SW 1271 (cell line): ENCODE measurements around the gene MAGOH.
A peak's percentile ranks its signal among the peaks of the same experiment; 100 is the strongest.
"Not testable (repeated sequence)": the region's sequence is repeated elsewhere in the genome, so short reads cannot be mapped to it uniquely, and the experiment has no call there.

Experiments
- DNase-seq, 2 experiments: peaks; one replicate each; lab custom pipeline; 2025; lab: John Stamatoyannopoulos, UW

Gene MAGOH

DNA sequence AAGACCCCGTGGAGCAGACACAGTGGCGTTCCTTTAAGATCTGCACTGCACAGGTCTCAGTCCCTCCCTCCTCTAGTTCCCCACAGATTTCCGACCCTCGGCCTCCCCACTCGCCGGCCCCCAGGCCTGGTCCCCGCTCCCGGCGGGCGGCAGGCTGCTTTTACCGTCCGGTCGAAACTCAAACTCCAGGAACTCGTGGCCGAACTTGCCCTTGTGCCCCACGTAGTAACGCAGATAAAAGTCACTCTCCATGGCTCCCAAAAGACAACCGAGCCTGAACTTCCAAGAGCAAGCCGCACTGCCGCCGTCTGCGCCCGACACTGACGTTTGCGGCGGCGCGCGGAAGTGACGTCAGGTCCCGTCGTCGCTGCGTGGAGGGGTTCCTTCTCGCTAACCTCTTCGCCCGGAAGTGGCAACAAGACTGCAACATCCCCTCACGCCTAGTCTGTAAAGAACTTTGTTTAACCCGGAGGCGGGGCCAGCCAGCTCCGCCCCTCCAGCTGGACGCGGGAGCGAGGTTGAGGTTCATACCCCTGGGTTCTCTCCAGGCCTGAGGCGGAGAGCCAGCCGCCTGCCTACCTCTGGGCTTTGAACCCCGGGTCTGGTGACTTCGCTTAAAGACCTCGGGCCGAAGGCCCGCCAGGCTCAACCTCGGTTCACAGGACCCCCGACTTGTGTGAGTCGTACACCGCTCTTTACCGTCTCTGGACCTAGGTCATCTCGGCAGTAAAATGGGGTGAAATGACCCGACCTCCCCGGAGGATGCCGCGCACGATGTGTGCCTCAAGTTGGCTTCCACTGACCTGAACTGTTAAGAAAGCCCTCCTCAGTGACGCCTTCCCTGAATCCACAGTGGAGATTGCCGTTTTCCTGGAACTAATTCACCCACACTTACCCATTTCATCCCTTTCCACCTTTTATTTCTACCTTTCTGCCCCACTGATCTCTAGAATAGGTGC, at the start of gene MAGOH:
MAGOH (minus strand) TSS at position 322 of the 959 bp plus-strand sequence; CDS start at position 252, 70 bp downstream.
- peak; percentile 84 to 90 for DNase-seq

DNA sequence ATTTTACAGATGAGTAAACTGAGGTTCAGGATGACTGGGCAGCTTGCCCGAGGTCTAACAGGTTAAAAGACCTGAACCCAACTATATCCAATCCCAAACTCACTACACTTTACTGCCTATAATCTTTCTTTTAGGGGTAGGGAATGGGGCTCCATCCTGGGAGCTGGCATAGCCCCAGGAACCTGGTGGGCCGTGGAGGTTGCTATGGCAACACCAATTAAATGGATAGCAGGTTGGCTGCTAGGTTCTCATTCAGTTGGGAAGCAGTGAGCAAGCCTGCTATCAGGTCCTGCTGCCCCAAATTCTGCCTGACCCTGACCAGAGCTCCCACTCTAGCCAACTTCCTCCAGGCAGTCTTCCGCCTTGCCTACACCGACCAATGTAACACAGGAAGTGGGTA, 48.6 kb upstream of the MAGOH start:
- no peak for DNase-seq

DNA sequence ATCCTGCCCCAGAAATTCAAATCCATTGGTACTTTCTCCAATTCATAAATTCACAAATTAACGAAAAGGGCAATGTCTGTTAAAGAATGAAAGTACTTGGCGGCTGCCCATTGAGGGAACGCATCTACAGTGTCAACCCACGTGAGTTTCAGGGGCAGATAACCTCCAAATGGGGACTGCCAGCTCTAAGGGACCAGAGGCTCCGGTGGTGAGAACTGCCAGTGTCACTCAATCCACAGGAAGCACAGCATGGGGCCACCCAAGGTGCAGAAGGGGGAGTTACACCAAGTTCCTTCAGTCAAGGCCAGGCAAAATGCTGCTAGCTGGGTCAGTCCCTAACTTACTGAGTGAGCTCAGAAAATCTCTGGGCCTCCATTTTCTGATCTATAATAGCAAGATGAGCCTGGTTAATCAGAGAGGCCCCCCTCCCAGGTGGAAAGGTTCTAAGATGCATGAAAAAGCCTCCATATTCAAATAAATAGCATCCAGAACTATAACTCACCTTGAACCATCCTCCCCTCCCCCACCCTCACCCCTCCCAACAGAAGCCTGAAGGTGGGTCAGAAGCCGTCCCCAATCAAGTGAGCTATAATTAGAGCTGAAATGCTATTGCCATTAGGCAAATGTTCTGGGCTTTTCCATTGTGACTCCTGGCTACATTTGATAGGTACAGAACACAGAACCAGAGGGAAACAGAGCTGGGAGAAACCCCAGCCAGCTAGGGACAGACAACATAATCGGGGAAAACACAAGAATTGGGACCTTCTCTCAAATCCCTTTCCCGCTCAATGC, 47.8 kb upstream of the MAGOH start:
- no peak for DNase-seq

DNA sequence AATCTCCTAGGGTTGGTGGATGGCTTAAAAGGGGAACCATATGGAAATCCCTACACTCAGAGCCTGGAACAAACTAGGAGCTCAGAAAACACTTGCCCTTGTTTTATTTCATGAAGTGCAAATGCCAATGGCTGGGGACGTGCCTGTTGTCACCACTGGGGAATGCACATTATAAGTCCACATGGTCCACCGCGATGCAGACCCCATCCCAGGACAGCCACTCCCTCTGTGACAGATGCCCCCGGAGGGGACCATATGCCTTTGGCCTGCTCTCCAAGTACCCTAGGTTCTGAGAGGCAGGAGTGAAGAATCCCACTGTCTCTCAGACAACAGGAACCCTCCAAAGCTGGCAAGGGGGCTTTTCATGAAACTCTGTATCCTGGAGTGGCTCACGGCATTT, 47.2 kb upstream of the MAGOH start:
- DNase-seq = no peak

DNA sequence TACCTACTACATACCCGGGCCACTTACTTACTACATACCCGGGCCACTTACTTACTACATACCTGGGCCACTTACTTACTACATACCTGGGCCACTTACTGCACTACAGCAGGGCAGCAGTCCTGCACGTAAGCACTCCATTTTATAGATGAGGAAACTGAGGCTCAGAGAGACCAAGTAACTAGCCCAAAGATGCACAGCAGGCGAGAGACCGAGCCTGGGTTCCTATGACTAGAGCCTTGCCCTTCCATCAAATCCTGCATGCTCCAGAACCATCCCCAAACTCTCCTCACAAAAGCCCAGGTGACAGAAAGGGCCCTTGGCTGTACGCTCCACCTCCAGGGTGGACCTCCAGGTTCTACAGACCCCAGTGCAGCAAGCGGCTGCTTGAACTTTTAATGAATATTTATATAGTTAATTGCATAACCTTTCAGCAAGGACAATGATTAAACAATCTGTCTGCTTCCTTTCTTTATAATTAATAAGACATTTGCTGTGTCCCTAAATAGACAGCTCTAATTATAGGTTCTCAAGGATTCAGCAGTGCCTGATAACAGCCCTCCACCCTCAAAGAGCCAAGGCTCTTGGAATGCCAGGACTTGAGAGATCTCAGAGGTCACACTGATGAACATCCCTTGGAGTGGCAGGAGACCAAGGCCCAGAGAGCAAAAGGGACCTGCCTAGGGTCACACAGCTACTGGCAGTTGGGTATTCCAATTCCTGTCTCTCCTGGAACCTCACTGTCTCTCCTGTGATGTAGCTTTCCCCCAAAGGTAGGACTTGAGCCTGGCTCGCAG, 46.1 kb upstream of the MAGOH start:
- no peak for DNase-seq

DNA sequence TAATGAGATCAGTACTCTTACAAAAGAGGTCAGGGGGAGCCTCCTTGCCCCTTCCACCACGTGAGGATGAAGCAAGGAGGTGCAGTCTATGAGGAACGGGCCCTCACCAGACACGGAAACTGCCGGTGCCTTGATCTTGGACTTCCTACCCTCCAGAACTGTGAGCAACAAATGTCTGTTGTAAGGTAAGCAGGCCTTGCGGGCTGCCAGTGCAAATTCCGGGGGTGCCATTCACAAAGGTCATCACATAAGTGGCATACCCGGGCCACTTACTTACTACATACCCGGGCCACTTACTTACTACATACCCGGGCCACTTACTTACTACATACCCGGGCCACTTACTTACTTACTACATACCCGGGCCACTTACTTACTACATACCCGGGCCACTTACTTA, 44.8 kb upstream of the MAGOH start:
- DNase-seq = not testable (repeated sequence)

DNA sequence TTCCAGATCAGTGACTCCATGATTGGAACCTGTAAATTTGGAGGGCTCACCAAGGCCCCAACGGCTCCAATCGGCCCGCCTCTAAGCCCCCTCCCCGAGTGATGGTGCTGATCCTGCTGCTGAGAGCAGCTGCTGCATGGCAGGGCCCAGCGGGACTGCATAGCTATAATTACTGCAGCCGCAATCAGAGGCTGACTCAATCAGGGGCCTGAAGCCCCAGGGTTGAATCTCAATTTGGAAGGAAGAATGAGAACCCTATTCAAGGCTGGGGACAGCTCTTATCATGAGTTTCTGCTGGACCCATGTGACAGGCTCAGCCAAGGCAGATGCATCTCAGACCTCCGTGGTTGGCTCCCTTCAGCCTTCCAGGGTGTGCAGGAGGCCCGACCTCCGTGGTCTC, 42.8 kb upstream of the MAGOH start:
- no peak for DNase-seq

DNA sequence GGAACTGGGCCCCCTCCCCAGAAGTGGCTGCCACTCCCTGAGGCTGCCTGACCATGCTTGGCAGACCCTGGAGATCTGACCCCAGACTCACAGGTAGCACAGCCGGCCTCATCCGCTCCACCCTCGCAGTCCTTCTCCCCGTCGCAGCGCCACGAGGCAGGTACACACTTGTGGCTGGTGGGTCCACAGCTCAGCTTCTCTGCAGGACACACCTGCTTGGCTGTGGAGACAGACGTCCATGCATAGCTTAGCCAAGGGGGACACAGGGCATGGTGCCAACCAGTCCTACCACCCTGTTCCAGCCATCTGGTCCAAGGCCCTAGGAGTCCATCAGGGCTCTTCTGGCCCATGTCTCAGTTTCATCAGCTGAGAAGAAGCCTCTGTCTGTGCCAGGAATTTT, 42.2 kb upstream of the MAGOH start:
- DNase-seq = no peak

DNA sequence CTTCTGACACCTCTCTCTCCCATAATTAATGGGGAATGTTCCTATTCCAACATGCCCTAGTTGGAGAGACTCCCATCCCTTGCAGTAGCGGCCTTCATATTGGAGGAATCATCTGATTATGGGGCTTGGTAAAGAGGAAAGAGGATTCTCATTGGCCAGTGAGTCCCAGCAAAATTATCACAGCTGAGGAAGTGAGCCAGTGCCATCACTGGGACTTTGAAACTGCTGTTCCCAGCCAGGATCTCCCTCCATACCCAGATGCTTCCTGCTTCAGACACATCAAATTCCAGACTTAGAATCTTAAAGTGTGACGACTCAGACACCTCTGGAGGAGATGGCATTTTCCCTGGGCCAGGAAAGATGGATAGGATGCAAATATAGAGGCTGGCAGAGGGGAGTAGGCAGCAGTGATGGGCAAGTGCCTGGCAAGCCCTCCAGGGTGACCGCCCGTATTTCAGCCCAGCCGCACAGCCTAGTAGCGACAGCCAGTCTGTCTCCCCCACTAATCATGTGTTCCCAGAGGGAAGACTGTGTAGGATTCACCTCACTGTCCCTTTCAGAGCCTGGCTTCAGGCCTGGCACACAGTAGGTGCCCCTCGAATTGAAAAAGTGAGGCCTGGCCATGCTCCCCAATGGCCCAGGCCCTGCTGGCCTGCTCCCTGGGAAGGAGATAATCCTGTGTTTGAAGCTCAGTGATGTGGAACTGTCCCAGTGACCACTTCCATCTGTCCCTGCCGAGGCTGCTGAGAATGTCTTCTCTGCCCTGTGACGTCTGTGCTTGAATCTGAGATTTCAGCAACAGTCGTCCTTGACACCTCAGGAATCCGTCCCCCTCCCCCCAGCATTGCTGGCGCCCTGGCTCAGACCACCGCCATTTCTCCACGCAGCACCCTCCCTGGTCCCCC, 41.2 kb upstream of the MAGOH start:
- no peak for DNase-seq

DNA sequence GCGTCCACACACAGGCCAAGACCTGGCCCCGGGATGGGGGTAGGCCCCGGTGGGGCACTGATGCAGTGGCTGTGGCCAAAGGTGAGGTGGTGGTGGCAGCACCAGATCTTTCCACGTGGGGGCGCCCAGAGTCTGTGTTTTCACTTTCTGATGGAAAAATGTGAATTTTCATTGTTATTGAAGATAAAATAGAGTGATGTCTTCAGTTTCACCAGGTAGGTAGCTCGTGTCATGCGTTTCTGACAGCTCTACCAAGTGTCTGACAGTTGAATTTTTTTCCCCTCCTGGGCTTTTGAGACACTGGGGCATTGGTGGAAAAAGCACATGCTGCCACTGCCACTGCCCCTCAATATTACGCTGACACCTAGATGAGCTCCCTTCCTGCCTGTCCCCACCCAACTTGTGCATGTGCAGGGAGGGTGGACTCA, 40.0 kb upstream of the MAGOH start:
- peak; percentile 4 to 15 for DNase-seq

DNA sequence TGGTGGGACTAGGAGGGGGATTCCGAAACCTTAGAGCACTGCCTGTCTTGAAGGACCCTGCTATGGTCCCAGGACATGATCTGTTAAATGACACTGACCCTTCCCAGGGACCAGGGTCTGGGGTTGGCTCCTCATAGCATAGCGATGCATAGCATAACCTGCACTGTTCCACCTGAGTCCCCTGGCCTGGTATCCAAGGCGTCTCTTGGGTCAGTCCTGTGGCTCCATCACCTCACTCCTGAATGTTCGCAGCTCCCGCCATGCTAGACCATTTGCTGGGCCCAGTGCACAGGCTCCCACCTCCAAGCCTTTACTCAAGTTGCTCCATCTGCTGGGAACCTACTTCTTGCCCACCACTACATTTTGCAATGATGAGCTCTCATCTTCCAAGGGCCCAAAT, 39.0 kb upstream of the MAGOH start:
- DNase-seq = no peak

DNA sequence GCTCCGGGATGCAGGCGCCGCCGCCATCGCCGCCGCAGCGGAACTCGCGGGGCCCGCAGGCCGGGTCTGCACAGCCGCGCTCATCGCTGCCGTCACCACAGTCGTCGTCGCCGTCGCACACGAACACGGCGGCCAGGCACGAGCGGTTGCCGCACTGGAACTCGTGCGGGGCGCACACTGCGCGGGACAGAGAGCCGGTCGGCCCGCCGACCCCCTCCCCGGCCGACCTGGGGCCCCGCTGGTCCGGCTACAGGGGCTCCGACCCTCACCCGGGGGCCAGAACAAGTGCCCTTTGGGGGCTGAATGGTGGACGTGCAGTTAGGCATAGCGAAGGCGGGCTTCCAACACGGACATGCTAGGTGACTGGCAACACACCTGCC, 38.6 kb upstream of the MAGOH start:
- DNase-seq = no peak

DNA sequence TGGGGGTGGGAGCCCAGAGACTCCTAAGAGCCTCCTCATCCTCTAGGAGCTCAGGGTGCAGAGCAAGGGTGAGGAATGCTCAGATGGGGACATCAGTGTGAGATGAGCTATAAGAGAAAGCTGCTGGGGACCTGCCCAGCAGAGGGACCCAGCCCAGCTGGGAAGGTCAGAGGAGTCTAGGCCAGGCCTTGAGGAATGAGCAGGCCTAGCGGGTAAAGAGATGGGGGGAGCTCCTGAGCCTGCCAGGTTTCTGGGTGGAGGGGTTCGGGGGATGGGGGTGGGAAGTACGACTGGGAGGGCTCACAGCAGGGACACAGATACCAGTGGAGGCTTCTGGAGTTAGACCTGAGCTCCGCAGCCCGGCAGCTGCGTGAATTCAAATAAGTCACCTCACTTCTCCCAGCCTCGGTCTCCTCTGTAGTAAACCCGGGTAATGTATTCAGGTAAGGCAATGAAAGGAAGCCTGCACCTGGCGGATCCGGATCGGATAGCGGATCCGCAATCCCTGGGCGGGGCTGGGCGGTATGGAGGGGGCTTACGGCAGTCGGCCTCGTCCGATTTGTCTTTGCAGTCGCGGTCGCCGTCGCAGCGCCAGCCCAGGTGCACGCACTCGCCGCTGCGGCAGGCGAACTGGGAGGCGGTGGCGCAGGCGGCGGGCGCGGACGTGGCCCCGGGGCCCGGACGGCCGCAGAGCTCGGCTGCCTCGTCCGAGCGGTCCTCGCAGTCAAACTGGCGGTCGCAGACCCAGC, 38.0 kb upstream of the MAGOH start:
- no peak for DNase-seq

DNA sequence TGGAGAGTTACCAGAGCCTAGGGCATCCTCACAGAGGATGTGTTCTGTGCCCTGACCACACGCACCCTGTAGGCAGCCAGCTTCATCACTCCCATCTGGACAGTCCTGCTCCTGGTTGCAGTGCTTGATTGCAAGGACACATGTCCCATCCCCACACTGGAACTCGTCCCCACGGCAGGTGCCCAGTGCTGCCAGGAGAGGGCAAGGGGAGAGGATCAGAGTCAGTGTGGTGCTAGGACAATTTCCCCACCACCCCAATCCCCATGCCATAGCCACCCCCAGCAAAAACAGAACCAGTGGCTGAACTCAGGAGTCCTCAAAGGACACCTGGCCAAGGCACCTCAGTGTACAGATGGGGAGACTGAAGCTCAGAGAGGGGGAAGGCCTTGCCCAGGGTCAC, 37.2 kb upstream of the MAGOH start:
- no peak for DNase-seq

DNA sequence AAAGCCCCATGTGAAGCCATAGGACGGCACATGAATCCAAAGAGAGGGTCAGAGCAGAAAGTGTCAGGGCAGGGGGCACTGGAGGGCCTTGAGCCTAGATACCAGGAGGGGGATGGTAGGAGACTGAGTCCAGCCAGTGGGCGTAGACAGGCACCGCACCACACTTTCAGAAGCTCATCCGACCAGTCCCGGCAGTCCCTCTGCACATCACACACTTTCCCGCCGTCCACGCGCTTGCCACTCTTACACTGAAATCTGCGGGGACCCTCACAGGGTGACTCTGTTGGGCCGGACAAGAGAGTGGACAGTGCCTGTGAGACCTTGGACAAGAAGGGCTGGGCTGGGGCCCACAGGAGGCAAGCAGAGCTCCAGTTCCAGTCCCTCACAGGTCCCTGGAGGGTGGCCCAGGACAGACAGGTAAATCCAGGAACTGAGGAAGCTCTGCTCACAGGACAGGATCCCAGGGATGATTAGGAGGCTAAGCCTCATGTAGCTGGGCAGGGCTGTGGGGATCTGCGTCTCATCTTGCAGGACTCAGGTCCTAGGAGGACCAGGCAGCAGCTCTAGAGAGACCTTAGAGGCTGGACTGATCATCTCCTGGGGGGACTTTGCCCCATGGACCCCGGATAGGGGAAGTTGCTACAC, 36.3 kb upstream of the MAGOH start:
- DNase-seq = no peak

DNA sequence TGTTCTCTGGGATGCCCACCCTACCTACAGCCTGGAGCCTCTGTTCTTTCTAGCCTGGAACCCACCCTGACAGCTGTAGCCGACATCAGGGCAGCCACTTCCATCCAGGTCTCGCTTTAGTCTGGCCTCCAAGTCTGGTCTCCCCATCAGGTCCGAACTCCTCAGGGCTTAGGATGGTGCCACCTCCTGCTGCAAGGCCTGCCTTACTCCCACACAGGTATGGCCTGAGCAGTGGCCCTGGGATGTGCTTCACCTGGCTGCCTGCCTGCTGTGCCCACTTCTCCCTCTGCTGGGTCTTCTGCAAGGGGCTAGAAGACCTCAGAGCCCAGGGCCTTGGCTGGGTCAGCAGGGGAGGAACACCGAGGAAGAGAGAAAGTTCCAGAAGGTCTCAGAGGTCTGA, 35.7 kb upstream of the MAGOH start:
- DNase-seq = no peak

DNA sequence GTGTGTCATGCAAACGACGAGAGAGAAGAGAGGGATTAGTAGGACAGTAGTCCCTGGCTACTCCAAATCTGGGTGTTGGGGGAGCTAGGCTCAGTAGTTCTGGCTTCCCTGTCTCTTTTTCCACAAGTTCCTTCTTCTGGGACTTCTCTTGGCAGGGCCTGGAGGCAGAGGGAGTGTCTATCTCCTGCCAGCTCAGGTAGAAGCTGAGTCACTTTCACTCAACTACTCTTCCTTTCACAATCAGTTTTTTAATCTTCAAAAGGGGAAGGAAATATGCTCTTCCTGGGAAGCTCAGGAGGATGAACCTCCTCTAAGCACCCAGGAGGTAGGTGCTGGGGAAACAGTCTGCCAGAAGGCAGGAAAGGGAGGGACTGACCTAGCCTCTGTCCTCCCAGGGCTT, 35.2 kb upstream of the MAGOH start:
- DNase-seq = no peak

DNA sequence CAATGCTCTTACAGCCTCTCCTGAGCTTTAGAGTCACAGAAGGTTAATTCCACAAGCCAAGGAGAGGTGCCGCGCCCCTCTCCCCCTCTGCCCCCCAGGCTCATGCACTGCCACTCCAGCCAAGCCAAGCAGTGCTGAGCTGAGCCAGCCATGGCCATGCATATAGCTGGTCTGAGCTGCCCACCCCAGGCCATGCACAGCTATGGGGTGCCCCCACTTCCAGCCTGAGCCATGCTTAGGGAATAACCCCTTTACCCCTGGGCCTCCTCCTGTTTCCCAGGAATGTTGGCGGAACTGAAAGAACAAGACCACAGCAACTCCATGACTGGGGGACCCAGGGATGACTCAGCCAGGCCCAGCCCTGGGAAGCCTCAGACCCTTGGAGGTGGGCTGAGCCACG, 34.0 kb upstream of the MAGOH start:
- no peak for DNase-seq

DNA sequence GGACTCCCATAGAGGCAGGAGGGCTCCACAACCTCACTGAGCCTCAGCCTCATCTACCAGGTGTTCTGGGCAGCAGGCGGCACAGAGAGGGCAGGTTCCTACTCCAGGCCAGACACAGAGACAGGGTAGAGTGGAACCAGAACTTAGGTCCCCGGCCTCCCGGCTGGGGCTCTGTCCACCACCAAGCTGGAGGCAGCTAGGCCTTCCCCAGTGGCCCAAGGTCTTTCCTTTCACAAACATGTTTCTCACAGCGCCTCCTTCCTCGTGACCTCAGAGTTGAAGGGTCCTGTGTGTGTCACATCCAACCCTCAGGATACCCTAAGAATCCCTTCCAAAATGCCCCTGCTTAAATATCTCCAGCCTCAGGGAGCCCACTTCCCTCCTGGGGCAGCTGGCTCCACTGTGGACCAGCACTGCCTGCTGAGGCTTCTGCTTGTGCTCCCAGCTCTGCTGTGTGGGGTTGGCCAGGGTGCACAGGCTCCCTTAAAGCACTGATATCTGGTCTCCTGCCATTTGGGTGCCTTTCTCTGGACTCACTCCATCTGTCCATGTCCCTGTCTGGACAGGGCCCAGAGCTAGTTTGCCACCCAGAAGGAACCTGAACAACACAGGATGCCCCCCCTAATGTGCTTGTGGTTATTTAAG, 33.2 kb upstream of the MAGOH start:
- no peak for DNase-seq
